GM12878 (cell line): ENCODE data around the gene FAM234A. TPM values are rescaled to one million over a fixed set of nuclear protein-coding genes. Genes with fewer than 3 reads are reported as not detected.

Experiments
- CEBPZ ChIP-seq: fragments of 150-350 bp; IDR thresholded peaks from 2 replicates; pipeline ENCODE4 v1.6.1; 2016; ENCODE audit warnings: low read depth, low read length
- TCF3 ChIP-seq: IDR thresholded peaks from 2 replicates; pipeline ENCODE4 v1.6.1; 2012; ENCODE audit warnings: low read depth, mild to moderate bottlenecking, low read length, borderline replicate concordance; ENCODE audit not compliant: insufficient read depth
- polyA plus RNA-seq, 11 experiments: library from polyadenylated mRNA; depleted of rRNA in 4 of 11; unstranded in 6 of 11; stranded (reverse) in 5 of 11; fragments of >200 nt; fragmentation: Nextera tagmentation in 4 of 11; fragmentation: Illumina TruSeq in 1 of 11; extraction: Ambion mirVana in 4 of 11; extraction: Trizol in 1 of 11; gene quantifications; 1 replicate in 1 of 11; 2 replicates in 10 of 11; pipeline versions ENCODE4 v1.2.1 to v1.2.3, GENCODE V29; 2011 to 2016; ENCODE audit warnings: inconsistent platforms in 2 of 11, missing spikeins in 2 of 11, low read depth in 1 of 11
- total RNA-seq, 4 experiments: library from RNA; depleted of rRNA in 3 of 4; stranded (reverse); fragments of >200 nt in 3 of 4; fragmentation: Illumina TruSeq in 1 of 4; extraction: Trizol in 1 of 4; gene quantifications; 2 replicates each; pipeline versions ENCODE4 v1.2.1 to v1.2.3, GENCODE V29; 2013 to 2021
- TF ChIP-seq, protein P1 (sequence below), 3 experiments: IDR thresholded peaks in 2 of 3; conservative IDR thresholded peaks in 1 of 3; 2 replicates each; pipeline ENCODE4 v1.5.1; 2011; ENCODE audit warnings: low read depth in 3 of 3, low read length in 3 of 3, mild to moderate bottlenecking in 3 of 3, control low read depth in 2 of 3, moderate library complexity in 2 of 3, inconsistent platforms in 1 of 3, mixed read lengths in 1 of 3; ENCODE audit not compliant: control insufficient read depth in 2 of 3, insufficient read depth in 1 of 3; ENCODE audit errors: extremely low read depth in 1 of 3
- TF ChIP-seq, protein P2 (sequence below): fragments of 450-650 bp; formaldehyde crosslinking; IDR thresholded peaks from 2 replicates; pipeline ENCODE4 v1.5.0; 2022; ENCODE audit warnings: mild to moderate bottlenecking, missing genetic modification characterization

FAM234A gene
- total and polyA plus RNA-seq, 10 of the 15 experiments (the other 5 are each of a cell fraction or from before 2014, with no cell fraction given): 1.6 to 37.6 (median 17.3) TPM

DNA sequence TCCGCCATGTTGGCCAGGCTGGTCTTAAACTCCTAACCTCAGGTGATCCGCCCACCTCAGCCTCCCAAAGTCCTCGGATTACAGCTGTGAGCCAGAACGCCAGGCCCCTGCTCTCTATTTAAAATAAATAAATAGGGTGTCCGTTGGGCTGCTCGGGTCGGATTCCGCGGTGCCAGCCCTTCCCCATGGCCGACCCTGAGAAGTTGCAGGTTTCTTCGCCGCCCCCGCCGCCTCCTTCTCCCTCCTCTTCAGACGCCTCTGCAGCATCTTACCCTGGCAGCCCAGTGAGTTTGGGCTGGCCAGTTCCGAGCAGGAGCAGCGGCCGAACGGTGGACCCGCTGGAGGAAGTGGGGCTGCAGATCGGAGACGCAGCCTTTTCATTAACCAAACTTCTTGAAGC lies 3.7 kb upstream of the FAM234A start (continued):
- TF ChIP-seq, protein P1, sequence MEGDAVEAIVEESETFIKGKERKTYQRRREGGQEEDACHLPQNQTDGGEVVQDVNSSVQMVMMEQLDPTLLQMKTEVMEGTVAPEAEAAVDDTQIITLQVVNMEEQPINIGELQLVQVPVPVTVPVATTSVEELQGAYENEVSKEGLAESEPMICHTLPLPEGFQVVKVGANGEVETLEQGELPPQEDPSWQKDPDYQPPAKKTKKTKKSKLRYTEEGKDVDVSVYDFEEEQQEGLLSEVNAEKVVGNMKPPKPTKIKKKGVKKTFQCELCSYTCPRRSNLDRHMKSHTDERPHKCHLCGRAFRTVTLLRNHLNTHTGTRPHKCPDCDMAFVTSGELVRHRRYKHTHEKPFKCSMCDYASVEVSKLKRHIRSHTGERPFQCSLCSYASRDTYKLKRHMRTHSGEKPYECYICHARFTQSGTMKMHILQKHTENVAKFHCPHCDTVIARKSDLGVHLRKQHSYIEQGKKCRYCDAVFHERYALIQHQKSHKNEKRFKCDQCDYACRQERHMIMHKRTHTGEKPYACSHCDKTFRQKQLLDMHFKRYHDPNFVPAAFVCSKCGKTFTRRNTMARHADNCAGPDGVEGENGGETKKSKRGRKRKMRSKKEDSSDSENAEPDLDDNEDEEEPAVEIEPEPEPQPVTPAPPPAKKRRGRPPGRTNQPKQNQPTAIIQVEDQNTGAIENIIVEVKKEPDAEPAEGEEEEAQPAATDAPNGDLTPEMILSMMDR (IDR thresholded peaks at IDR 0.05 in 2 of 3, conservative IDR thresholded peaks at IDR 0.05 in 1 of 3; ENCODE audit: control insufficient read depth in 2 of 3, extremely low read depth in 1 of 3, insufficient read depth in 1 of 3, low read depth in 3 of 3, low read length in 3 of 3): no peak
- TF ChIP-seq, protein P2, sequence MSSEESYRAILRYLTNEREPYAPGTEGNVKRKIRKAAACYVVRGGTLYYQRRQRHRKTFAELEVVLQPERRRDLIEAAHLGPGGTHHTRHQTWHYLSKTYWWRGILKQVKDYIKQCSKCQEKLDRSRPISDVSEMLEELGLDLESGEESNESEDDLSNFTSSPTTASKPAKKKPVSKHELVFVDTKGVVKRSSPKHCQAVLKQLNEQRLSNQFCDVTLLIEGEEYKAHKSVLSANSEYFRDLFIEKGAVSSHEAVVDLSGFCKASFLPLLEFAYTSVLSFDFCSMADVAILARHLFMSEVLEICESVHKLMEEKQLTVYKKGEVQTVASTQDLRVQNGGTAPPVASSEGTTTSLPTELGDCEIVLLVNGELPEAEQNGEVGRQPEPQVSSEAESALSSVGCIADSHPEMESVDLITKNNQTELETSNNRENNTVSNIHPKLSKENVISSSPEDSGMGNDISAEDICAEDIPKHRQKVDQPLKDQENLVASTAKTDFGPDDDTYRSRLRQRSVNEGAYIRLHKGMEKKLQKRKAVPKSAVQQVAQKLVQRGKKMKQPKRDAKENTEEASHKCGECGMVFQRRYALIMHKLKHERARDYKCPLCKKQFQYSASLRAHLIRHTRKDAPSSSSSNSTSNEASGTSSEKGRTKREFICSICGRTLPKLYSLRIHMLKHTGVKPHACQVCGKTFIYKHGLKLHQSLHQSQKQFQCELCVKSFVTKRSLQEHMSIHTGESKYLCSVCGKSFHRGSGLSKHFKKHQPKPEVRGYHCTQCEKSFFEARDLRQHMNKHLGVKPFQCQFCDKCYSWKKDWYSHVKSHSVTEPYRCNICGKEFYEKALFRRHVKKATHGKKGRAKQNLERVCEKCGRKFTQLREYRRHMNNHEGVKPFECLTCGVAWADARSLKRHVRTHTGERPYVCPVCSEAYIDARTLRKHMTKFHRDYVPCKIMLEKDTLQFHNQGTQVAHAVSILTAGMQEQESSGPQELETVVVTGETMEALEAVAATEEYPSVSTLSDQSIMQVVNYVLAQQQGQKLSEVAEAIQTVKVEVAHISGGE: no peak
- TF ChIP-seq CEBPZ (no peak), TCF3 (no peak)
